GM12891 (cell line): ENCODE data around the gene MAJIN.

Experiments used
- POLR2A ChIP-seq: IDR thresholded peaks from 2 replicates; pipeline ENCODE4 v1.6.1; 2011; ENCODE audit warnings: low read depth, low read length, control low read depth
- POLR2AphosphoS5 ChIP-seq: IDR thresholded peaks from 2 replicates; pipeline ENCODE4 v1.6.1; 2011; ENCODE audit warnings: low read depth, low read length, control low read depth

- TF ChIP-seq POLR2A = no peak
- no peak for TF ChIP-seq POLR2AphosphoS5
These were observed 45.2 kb downstream of the MAJIN start for GRCh38 chr11:64926689-64927088.
